ENCODE data around the gene CAPNS1.

DNA sequence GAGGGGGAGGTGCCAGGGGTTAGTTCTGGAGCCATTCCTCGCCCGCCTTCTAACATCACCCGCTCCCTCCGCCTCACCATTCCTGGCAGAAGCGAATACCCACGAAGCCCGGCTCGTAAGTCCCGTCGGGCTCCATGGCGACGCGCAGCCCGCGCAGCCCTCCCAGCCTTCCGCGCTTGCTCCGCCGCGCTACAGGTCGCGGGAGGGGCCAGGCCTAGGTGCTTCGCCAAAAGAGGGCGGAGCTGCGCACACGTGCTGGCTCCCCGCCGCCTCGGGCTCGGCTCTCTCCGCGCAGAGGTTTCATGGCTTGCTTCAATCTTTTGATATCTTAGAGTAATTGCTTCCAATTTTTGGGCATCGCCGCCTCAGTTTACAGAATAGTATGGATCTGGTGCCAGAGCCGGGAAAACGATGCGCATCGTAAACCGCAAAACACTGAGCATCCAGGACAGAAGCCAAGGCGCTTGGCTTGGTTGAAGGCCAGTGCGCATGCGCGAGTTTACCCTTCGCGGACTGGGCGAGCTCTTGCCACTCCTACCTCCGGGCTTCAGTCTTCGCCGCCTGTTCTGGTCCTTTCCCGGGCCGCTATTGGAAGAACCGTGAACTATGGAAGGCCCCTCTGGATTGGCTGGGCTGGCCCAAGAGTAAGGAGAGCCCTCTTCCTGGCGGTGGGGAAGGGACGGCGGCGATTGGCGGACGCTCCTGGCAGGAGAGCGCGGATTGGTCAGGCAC, 25.0 kb upstream of the CAPNS1 start, which contains the start of gene POLR2I:
- peak; percentile 60 to 75 for TF ChIP-seq POLR2A (IDR thresholded peaks at IDR 0.05; ENCODE audit: insufficient read depth in 1 of 2, low read depth in 2 of 2, low read length in 2 of 2)
- TF ChIP-seq ZNF619 (CRISPR knock-in tag; IDR thresholded peaks at IDR 0.05): peak; percentile 63
- TF ChIP-seq MIER3 (CRISPR knock-in tag; IDR thresholded peaks at IDR 0.05; ENCODE audit: borderline replicate concordance): no peak
- 0 out of 2 replicates have a peak, but pooled peaks have one; percentile 36 for TF ChIP-seq RFXANK (CRISPR knock-in tag; IDR thresholded peaks at IDR 0.05)
- peak; percentile 59 for TF ChIP-seq ZFX (CRISPR knock-in tag; IDR thresholded peaks at IDR 0.05; ENCODE audit: low read depth)
- TF ChIP-seq, protein P1, sequence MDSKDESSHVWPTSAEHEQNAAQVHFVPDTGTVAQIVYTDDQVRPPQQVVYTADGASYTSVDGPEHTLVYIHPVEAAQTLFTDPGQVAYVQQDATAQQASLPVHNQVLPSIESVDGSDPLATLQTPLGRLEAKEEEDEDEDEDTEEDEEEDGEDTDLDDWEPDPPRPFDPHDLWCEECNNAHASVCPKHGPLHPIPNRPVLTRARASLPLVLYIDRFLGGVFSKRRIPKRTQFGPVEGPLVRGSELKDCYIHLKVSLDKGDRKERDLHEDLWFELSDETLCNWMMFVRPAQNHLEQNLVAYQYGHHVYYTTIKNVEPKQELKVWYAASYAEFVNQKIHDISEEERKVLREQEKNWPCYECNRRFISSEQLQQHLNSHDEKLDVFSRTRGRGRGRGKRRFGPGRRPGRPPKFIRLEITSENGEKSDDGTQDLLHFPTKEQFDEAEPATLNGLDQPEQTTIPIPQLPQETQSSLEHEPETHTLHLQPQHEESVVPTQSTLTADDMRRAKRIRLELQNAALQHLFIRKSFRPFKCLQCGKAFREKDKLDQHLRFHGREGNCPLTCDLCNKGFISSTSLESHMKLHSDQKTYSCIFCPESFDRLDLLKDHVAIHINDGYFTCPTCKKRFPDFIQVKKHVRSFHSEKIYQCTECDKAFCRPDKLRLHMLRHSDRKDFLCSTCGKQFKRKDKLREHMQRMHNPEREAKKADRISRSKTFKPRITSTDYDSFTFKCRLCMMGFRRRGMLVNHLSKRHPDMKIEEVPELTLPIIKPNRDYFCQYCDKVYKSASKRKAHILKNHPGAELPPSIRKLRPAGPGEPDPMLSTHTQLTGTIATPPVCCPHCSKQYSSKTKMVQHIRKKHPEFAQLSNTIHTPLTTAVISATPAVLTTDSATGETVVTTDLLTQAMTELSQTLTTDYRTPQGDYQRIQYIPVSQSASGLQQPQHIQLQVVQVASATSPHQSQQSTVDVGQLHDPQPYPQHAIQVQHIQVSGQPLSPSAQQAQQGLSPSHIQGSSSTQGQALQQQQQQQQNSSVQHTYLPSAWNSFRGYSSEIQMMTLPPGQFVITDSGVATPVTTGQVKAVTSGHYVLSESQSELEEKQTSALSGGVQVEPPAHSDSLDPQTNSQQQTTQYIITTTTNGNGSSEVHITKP (CRISPR knock-in tag; IDR thresholded peaks at IDR 0.05; ENCODE audit: low read depth): no peak; the same call in 1 of the 2 replicates
- TF ChIP-seq ZNF850 (CRISPR knock-in tag; conservative IDR thresholded peaks at IDR 0.05): no peak

All from HepG2 (cell line).